RCC 7860 (cell line): ENCODE results near the gene MYH7B.

Experiments
- DNase-seq: peaks from one replicate; pipeline ENCODE4 v3.0.0-alpha.2; 2015; ENCODE audit warnings: low spot score
- FAIRE-seq: peaks from 2 replicates; lab custom pipeline; 2012; peaks lifted over from hg19 to GRCh38; lab: Jason Lieb, UNC

Gene MYH7B

DNA sequence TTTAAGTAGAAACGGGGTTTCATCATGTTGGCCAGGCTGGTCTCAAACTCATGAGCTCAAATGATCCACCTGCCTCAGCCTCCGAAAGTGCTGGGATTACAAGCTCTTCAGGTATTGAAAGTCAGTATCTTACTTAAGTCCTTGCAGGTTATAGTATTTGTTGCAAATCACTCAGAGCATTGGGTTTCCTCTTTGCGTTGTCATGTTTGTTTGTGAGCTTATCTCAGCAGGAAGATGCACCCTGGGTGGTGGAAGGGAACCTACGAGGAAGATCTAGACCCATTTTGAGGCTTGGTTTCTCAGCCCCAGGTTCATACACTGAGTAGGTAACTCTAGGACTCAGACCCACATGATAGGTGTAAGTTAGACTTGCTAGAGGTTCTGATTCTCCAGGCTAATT is 18.6 kb downstream of the MYH7B start:
- FAIRE-seq (no peak), DNase-seq (no peak)

GRCh38 chr20:34976286-34976685 is 20.6 kb downstream of the MYH7B start:
- DNase-seq (no peak), FAIRE-seq (no peak)

DNA sequence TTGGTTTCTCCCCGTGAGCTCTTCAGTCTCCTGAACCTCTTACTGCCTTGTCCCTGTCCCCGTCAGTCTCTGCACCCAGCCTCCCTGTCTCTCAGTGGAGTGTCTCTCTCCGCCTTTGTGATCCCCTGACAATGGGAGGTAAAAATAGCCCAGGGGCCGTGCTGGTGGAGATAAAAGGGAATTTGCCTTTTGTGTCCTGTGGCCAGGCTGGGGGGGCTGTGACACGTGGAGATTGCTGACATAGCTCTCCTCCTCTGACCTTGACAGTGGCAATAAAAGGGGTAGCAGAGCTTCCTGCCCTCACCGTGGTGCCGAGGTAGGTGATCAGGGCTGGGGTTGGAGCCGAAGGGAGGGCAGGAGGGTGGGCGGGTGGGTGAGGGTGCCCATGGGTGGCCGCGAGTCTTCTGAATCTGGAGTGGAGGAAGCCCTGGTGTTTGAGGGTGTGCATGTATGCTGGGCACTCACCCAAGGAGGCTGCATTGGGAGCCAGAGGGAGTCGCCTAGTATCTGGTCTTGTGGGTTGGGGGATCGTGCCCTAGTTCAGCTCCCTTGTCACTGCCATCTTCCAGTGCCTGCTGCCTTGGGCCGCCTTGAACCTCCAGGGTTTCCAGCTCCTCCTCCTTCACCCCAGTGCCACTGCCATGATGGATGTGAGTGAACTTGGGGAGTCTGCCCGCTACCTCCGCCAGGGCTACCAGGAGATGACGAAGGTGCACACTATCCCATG is 21.9 kb downstream of the MYH7B start:
- no peak for DNase-seq
- FAIRE-seq = no peak

GRCh38 chr20:34978092-34978744 is 22.6 kb downstream of the MYH7B start:
- FAIRE-seq (no peak), DNase-seq (no peak)

GRCh38 chr20:34979366-34980153 is 23.9 kb downstream of the MYH7B start:
- FAIRE-seq = no peak
- no peak for DNase-seq

- FAIRE-seq (no peak), DNase-seq (no peak)
Observed at GRCh38 chr20:34980543-34981233, 25.0 kb downstream of the MYH7B start.

- FAIRE-seq (no peak), DNase-seq (no peak)
Observed at GRCh38 chr20:34982270-34983088, 26.8 kb downstream of the MYH7B start.

- DNase-seq (no peak), FAIRE-seq (no peak)
Observed at GRCh38 chr20:34983089-34983820, 27.6 kb downstream of the MYH7B start.

DNA sequence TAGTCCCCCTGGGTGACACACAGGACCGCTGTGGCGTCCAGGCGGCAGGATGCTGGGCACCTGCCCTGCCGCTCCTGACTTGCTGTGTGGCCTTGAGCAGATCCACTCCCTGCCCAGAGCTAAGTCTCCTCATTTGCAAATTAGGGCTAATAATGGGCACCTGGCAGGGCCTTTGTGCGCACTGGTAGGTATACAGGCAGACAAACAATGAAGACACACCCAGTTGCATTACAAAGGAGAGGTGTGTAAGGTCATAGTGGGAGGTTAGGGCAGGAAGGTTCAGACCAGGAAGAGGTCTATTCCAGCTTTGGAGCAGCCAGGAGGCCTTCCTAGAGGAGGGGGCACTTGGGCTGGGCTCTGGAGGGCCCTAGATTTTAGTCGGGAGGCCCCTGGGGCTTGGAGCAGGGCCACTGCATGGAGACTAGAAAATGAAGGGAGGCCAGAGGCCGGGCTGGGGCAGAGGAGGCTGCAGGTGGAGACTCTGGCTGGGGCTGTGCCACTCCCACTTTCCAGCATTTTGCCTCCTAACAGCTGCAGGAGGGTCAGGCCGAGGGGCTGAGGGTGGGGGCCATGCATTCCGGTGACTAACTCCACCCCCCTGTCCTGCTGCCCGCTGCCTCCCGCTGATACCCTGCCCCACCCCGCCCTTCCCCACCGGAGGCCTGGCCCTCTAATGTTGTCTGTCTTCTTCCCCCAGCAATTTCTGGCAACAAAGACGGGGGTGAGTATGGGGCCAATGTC is 28.5 kb downstream of the MYH7B start:
- DNase-seq = no peak
- no peak for FAIRE-seq

GRCh38 chr20:34984756-34985261 is 29.1 kb downstream of the MYH7B start:
- FAIRE-seq (no peak), DNase-seq (no peak)

DNA sequence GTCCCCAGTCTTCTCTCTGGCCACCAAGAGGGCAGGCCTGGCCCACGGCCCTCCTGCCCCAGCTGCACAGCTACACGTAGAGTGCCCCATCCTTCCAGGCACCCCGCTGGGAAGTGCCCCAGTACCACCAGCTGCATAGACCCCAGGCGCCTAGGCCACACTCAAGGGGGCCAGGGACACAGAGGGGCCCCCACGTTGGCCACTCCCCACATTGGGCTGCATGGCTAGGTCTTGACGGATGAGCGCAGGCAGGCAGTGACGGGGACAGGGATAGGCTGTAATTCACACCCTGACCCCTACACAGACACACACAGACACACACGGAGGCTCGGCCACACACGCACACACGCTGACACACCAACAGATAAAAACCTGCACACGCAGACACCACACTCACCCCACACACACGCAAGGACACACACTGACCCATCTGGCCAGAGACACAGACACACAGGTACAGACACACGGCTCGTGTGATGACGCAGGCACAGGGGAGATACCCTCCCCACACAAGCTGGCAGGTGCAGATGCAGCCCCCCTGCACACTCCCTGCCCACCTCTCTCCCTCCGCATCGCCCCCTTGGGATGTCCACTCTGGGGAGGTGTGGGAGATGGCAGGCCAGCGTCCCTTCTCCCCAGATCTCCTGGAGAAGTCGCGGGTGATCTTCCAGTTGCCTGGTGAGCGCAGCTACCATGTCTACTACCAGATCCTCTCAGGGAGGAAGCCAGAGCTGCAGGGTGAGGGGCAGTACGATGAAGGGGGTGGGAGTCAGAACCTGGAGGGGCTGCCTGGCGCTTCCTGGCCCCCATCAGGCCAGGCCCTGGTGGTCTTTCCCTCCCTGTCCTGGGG is 30.0 kb downstream of the MYH7B start:
- no peak for FAIRE-seq
- DNase-seq = no peak

GRCh38 chr20:34986311-34987287 is 30.9 kb downstream of the MYH7B start:
- FAIRE-seq (no peak), DNase-seq (no peak)

DNA sequence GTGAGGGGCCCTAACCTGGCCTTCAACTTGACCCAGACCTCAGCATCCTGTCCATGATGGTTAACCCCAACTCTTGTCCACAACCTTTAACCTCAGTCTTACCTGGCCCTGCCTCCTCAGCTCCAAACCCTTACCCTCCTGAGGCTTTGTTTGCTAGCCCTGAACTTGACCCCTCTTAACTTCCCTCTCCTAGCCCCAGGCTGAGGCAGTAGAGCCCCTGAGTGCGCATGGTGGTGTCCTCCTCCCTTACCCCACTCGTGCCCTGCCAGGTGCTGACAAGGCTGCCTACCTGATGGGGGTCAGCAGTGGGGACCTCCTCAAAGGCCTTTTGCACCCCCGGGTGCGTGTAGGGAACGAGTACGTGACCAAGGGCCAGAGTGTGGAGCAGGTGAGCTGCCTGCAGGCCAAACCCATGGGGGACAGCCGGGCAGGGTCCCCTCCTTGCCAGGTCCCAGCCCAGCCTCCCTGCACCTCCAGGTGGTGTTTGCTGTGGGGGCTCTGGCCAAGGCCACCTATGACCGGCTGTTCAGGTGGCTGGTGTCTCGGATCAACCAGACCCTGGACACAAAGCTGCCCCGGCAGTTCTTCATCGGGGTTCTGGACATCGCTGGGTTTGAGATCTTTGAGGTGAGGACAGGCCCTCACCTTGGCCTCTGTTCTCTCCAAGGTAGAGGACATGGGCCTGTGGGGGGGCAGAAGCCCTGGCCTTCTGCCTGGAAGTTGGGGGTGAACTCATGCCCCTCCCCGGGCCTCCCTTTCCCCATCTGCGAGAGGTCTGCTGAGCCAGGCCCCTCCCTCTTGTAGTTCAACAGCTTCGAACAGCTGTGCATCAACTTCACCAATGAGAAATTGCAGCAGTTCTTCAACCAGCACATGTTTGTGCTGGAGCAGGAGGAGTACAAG is 31.9 kb downstream of the MYH7B start:
- DNase-seq = no peak
- no peak for FAIRE-seq

- FAIRE-seq (no peak), DNase-seq (no peak)
Observed at GRCh38 chr20:34988191-34988540, 32.5 kb downstream of the MYH7B start.

GRCh38 chr20:34989118-34989517 is 33.5 kb downstream of the MYH7B start:
- no peak for DNase-seq
- no peak for FAIRE-seq

GRCh38 chr20:34989670-34990069 is 34.0 kb downstream of the MYH7B start:
- DNase-seq (no peak), FAIRE-seq (no peak)
